DMS153 treated with DMSO at 0.1 percent for 48 hours (cell line): ENCODE results near the gene EPB41L4B.

ENCODE experiments used
- DNase-seq: peaks from one replicate; lab custom pipeline; 2025; ENCODE audit not compliant: unreplicated experiment; lab: John Stamatoyannopoulos, UW

Gene EPB41L4B

DNA sequence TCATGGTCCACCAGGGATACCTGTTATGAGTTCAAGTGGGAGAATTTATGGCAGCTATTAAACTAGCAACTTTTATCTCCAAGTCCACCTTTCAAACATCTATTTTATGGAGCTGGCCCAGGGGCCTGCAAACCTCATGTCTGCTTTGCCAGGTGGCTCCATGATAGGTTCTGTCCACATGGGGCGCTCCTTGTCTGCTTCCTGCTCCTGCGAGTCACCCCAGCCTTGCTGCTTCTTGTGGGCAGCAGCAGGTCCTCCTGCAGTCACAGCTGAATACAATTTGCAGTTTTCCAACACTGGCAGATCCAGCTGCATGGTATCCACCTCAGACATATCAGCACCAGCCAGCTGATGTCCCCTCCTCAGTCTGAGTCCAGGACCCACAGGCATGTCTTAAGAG is 114.2 kb downstream of the EPB41L4B start:
- DNase-seq: no peak

GRCh38 chr9:109205526-109205925 is 115.3 kb downstream of the EPB41L4B start:
- DNase-seq: no peak

DNA sequence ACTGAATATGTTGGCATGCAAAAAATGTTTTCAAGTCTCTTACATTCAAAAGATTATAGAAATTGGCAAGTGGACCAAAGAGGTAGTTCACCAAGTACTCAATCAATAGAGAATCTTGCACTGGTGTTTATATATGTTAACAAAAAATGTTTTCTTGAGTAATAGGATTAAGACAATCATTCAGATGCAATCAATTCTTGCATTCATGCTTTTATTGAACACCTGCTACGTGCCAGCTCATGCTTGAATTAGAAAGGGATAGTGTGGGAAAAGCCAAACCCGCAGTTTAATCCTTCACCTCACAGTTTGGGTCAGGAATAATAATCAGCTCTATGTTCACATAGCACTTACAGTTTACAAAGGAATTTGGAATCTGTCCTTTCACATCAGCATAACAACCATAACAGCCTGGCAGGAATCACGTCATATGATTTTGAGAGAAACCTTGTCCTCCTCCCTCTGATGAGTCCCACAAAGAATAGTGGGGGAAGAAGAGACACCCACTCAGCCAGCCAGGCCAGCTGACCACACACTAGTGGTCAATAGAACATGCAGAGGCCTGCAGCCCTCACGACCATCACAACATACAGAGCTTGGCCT is 117.0 kb downstream of the EPB41L4B start:
- DNase-seq: no peak

DNA sequence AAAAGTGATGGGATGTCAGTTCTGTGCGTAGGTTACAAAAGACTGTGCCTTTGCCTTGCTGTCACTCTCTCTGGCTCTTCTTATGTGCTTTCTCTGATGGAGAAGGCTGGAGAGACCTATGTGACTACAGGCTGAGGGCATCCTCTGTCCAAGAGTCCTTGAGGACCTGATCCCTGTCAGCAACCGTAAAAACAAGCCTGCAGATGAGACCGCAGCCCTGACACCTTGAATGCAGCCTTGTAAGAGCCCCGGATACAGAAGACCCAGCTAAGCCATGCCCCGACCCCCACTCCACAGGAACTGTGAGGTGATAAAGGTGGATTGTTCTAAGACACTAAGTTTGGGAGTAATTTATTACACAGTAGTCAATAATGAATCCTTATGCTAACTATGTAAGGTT is 121.2 kb downstream of the EPB41L4B start:
- DNase-seq: no peak

DNA sequence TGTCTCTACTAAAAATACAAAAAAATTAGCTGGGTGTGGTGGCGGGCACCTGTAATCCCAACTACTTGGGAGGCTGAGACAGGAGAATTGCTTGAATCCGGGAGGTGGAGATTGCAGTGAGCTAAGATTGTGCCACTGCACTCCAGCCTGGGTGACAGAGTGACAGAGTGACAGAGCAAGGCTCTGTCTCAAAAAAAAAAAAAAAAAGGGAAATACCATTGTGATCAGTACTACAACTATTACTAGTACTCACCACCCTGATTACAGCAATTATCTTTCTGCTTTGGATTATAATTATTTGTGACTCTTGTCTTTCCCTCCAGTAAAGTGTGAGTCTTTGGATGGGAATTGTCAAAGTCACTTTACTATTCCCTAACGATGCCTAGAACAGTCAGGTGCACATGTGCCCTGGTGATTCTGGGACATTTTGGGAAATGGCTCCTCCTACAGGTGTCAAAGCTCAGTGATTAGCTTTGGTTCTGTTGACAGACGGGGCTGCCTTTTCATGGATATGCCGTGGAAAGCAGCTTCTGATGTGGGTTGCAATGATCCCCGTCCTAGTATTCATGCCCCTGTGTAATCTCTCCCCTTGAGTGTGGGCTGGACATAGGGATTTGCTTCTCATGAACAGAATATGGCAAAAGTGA is 122.0 kb downstream of the EPB41L4B start:
- DNase-seq: no peak

GRCh38 chr9:109193974-109194556 is 126.8 kb downstream of the EPB41L4B start:
- no peak for DNase-seq

- DNase-seq: no peak
Observed at GRCh38 chr9:109192732-109193361, 128.0 kb downstream of the EPB41L4B start.

GRCh38 chr9:109191746-109192145 is 129.1 kb downstream of the EPB41L4B start:
- no peak for DNase-seq

DNA sequence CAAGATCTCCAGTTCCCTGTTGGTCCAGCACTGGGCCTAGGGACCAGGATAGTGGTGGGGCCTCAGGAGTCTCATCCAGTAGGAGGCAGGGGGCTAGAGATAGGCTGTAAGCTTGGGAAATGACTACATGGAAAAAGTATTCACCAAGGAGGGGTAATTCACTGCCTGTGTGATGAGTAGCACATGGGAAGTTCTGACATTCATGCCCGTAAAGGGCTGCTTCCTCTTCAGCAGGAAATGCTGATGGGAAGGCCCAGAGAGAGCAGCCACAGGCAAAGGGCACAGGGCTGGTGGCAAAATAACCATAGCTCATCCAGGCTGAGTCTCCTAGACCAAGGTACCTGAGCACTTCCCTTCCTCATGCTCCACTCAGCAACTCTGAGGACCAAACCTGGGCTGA is 130.7 kb downstream of the EPB41L4B start:
- DNase-seq: no peak

- no peak for DNase-seq
Observed at GRCh38 chr9:109186857-109187520, 133.9 kb downstream of the EPB41L4B start.

DNA sequence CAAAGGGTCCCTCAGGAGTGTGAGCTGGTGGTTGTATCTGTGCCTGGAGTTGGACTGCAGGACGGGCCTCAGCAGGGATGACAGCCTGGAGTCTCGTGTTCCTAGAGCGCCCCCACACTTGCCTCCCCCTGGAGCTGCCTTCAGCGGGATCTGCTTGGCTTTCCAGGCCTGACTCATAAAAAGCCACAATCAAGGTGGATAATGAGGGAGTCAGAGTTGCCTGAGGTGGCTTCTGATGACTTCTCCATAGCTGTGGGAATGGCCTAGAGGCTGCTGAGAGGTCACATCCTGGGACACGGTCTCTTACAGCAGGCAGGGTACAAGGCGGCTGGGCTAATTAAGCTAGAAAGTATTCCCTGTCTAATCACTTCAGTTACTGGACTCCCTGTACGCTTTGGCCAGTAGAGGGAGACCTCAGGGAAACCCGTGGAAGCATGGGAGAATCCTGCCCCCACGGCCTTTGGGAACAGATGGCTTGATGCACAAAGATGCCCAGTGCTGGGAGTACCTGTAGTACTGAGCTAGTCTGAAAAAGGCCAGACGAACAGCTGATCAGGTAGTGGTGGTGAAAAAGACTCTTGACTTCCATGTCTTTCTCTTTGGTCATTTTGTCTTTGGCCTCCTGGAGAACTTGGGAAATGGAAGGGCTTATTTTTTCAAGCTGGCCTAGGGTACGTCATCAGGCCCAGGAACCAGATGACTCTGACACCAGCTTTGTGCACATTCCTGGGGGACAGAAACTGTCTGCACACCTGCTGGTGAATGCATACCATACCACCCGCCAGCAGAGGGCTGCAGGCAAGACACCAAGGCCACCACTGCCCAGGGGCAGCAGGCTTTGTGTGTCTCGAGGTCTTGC is 137.7 kb downstream of the EPB41L4B start:
- no peak for DNase-seq

GRCh38 chr9:109182550-109182939 is 138.3 kb downstream of the EPB41L4B start:
- DNase-seq: no peak

- no peak for DNase-seq
Observed at GRCh38 chr9:109181284-109181683, 139.6 kb downstream of the EPB41L4B start.

GRCh38 chr9:109179801-109180523 is 140.9 kb downstream of the EPB41L4B start:
- no peak for DNase-seq

- no peak for DNase-seq
Observed at GRCh38 chr9:109176963-109177362, 143.9 kb downstream of the EPB41L4B start.

DNA sequence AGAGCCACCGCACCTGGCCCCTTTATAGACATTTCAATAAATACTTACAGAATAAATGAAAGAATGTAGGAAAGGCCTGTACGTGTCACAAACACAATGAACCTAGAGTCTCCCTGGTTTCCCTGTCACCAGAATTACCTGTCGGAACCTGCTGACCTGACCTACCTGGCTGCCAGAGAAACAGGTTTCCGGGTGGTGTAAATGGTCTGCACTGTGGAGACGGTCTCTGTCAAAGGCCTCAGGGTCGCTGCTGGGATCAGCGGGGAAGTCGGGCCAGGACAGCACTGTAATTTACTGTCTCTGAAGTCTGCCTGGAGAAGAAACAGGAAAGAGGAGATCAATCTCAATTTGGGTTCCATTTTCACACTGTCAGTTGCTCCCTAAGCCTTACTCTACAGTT is 144.5 kb downstream of the EPB41L4B start:
- no peak for DNase-seq

GRCh38 chr9:109172935-109173334 is 147.9 kb downstream of the EPB41L4B start:
- DNase-seq: no peak

- DNase-seq: no peak
Observed at GRCh38 chr9:109171926-109172325, 148.9 kb downstream of the EPB41L4B start.

- no peak for DNase-seq
Observed at GRCh38 chr9:109168170-109168569, 152.7 kb downstream of the EPB41L4B start.

DNA sequence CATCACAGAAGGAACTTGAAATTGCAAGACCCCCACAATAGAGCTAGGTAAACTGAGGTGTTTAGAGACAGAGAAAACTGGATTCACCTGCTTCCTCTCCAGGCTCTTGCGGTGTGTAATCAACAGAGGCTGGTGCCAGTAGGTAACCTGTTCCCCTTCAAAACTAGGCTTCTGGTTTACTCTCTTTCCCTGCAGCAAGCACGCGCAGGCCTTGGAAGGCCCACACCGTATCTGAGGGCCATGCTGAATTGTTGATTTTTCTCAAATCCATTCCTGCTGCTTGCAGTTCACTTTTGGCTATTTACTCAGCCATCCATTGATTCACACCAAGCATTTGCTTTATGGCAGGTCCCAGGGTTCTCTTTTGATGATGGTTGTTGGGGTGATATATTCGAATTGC is 153.1 kb downstream of the EPB41L4B start:
- DNase-seq: peak; percentile 8
